Sigmoid colon (tissue), 7 donors: ENCODE data around the gene SNTG2. TPM values are rescaled to one million over a fixed set of nuclear protein-coding genes. Genes with fewer than 3 reads are reported as not detected.

Experiments used
- DNase-seq: peaks from one replicate; pipeline ENCODE4 v3.0.0-alpha.2; 2019
- H3K27ac ChIP-seq, 4 donors: fragments of 200-600 bp; sonication (generic); one replicate each; pipeline ENCODE4 v1.5.1; 2016 to 2019; ENCODE audit warnings: mild to moderate bottlenecking in 1 of 4
- H3K27me3 ChIP-seq, 3 donors: fragments of 200-600 bp; sonication (generic); one replicate each; pipeline ENCODE4 v1.5.1; 2019; ENCODE audit warnings: mild to moderate bottlenecking in 1 of 3
- H3K36me3 ChIP-seq, 4 donors: fragments of 200-600 bp; sonication (generic); one replicate each; pipeline ENCODE4 v1.5.1; 2016 to 2019
- H3K4me1 ChIP-seq, 4 donors: fragments of 200-600 bp; sonication (generic); one replicate each; pipeline ENCODE4 v1.5.1; 2017 to 2019
- H3K4me3 ChIP-seq, 4 donors: fragments of 200-600 bp; sonication (generic); one replicate each; pipeline ENCODE4 v1.5.1; 2017 to 2019; ENCODE audit warnings: mild to moderate bottlenecking in 2 of 4, moderate library complexity in 1 of 4
- H3K9me3 ChIP-seq, 4 donors: fragments of 200-600 bp in 3 of 4; sonication (generic) in 3 of 4; one replicate each; pipeline versions ENCODE4 v1.5.1 to v1.6.1; 2013 to 2019
- EP300 ChIP-seq, 4 donors: sonication (generic); formaldehyde crosslinking; IDR thresholded peaks; one replicate each; pipeline ENCODE4 v1.6.1; 2017; ENCODE audit warnings: antibody characterized with exemption in 4 of 4
- POLR2A ChIP-seq, 2 donors: fragments of 450-650 bp; IDR thresholded peaks; one replicate each; pipeline ENCODE4 v1.6.1; 2016; ENCODE audit warnings: antibody characterized with exemption in 2 of 2, mild to moderate bottlenecking in 2 of 2, moderate library complexity in 2 of 2
- POLR2AphosphoS5 ChIP-seq, 4 donors: sonication (generic); formaldehyde crosslinking; IDR thresholded peaks; one replicate each; pipeline ENCODE4 v1.6.1; 2017; ENCODE audit warnings: antibody characterized with exemption in 4 of 4
- WGBS, 2 donors: extraction: QIAGEN DNeasy Blood & Tissue Kit; methylation state at CpG; one replicate each; pipeline ENCODE4 v1.1.7; 2013; 5-methylcytosine and 5-hydroxymethylcytosine counted together
- intact Hi-C: fragments of 100-400 bp; cut with DNase I; formaldehyde crosslinking; loops from one replicate; pipeline ENCODE4 v1.15.1; 2023
- polyA plus RNA-seq, 3 donors: library from polyadenylated mRNA; stranded (reverse); fragments of 200-250 nt; gene quantifications; one replicate each; pipeline ENCODE4 v1.2.3, GENCODE V29; 2013
- total RNA-seq, 4 donors: library from RNA; depleted of rRNA; stranded (reverse); fragments of >200 nt; gene quantifications; one replicate each; pipeline ENCODE4 v1.1.0, GENCODE V29; 2016
- TF ChIP-seq, protein P1 (sequence below), 4 experiments: fragments of 450-650 bp in 3 of 4; fragments of 200-600 bp in 1 of 4; IDR thresholded peaks; one replicate each; pipeline ENCODE4 v1.5.1; 2016 to 2019; ENCODE audit warnings: antibody characterized with exemption in 4 of 4, mild to moderate bottlenecking in 3 of 4, moderate library complexity in 2 of 4
- donor health status: healthy with polysubstance abuse.
- donor health status: Bipolar disorder and iron deficiency.
- donor health status: healthy.

Gene SNTG2
- total and polyA plus RNA-seq, 7 donors = 0.60 to 5.2 (median 1.9) TPM; not detected in 1

DNA sequence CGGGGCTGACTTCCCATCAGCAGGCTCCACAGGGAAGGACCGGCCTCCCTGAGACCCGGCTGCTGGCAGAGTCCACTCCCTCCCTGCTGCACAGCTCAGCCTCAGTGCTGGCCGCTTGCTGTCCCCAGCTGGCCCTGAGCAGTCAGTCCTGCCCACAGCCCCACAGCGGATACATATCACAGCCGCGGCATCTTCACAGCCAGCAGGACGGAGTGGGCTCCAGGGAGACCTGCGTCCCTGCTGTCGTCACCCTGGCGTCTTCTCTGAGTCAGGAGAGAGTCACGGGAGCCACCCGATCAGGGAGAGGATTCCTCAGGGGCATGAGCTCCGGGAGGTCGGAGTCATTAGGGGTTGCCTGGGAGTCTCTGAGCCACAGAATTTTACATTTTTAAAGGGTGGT lies 13.1 kb upstream of the SNTG2 start:
- Histone ChIP-seq H3K9me3 (no peaks in the 10 kb centered on the region), H3K36me3 (no peaks in the 10 kb centered on the region), H3K4me1 (no peaks in the 10 kb centered on the region), H3K4me3 (no peak overlapping the region), H3K27ac (no peak overlapping the region), H3K27me3 (no peaks in the 10 kb centered on the region)
- no peak for DNase-seq
- 92% methylated on average over 15 of the region's 15 CpGs for WGBS, 2 donors
- TF ChIP-seq, protein P1, sequence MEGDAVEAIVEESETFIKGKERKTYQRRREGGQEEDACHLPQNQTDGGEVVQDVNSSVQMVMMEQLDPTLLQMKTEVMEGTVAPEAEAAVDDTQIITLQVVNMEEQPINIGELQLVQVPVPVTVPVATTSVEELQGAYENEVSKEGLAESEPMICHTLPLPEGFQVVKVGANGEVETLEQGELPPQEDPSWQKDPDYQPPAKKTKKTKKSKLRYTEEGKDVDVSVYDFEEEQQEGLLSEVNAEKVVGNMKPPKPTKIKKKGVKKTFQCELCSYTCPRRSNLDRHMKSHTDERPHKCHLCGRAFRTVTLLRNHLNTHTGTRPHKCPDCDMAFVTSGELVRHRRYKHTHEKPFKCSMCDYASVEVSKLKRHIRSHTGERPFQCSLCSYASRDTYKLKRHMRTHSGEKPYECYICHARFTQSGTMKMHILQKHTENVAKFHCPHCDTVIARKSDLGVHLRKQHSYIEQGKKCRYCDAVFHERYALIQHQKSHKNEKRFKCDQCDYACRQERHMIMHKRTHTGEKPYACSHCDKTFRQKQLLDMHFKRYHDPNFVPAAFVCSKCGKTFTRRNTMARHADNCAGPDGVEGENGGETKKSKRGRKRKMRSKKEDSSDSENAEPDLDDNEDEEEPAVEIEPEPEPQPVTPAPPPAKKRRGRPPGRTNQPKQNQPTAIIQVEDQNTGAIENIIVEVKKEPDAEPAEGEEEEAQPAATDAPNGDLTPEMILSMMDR (IDR thresholded peaks at IDR 0.05) = no peak
- no peak for TF ChIP-seq POLR2AphosphoS5 (IDR thresholded peaks at IDR 0.05)
- TF ChIP-seq EP300 (IDR thresholded peaks at IDR 0.05) = no peak
- no peak for TF ChIP-seq POLR2A (IDR thresholded peaks at IDR 0.05)
- intact Hi-C loops = no loop called here

DNA sequence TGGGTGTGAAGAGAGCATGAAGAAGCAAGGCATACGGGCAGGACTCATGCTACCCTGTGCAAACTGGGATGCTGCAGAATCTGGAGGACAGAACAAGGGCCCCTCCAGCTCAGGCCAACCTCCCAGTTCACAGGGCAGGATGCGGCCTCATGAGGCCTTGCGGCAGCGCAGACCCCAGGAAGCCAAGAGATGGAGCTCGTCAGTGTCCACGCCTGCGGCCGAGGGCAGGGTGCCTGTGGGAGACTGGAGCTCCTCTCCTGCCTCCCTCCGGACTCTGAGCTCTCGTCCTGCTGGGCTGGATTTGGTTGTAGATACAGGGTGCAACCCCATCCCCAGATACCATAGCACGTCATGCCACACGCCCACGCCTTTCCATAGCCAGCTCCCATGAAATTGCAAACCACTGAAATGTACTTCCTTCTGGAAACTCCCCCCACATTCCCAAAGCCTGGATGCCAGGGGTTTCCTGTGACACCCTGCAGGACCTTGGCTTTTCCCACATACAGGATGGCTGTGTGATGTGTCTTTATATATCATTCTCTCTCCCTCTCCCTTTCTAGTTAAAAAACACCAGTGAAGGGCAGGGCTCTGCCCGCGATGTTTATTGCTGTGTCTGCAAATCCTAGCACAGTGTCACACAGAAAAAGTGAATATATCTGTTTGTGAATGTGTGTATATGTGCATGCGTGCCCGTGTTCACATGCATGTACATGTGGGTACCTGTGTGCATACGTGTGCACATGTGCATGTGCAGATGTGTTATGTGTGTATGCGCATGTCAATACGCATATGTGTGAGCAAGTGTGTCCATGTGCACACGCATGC lies 12.3 kb upstream of the SNTG2 start:
- TF ChIP-seq POLR2AphosphoS5 (IDR thresholded peaks at IDR 0.05) (no peak), EP300 (IDR thresholded peaks at IDR 0.05) (no peak), POLR2A (IDR thresholded peaks at IDR 0.05) (no peak)
- TF ChIP-seq, protein P1 (IDR thresholded peaks at IDR 0.05) = no peak
- DNase-seq = no peak
- no peaks in the 10 kb centered on the region for H3K27me3 ChIP-seq
- H3K4me1 ChIP-seq = no peaks in the 10 kb centered on the region
- H3K36me3 ChIP-seq = no peaks in the 10 kb centered on the region
- H3K4me3 ChIP-seq = no peak overlapping the region
- no peak overlapping the region for H3K27ac ChIP-seq
- H3K9me3 ChIP-seq = no peaks in the 10 kb centered on the region
- intact Hi-C loops = no loop called here
- 87 to 92% methylated on average over 21 of the region's 21 CpGs for WGBS, 2 donors

DNA sequence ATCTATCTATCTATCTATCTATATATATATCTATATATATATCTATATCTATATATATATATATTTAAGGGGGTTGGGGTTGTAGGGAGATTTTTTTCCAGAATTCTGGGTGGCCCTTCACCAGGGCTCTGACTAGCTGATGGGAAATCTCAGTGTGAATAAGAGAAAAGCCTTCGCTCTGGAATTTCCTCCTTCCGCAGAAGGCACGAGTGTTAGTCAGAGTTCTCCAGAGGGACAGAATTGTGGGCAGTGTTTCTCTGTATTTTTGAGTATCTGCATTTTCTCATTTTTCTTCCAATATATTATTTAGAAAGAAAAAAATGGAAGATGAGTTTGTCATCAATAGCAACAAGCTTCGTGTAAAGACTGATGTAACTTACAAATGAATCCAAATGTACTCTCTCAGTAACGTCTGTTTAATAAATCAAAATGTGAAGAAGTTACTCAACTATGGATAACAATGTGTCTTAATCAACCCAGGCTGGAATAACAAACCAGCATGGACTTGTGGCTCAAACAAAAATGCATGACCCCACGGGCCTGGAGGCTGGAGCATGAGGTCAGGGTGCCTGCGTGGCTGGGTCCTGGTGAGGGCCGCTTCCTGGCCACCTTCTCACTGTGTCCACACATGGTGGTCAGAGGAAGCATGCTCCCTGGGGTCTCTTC lies 10.6 kb upstream of the SNTG2 start:
- no peak overlapping the region for H3K4me3 ChIP-seq
- H3K36me3 ChIP-seq = no peaks in the 10 kb centered on the region
- no peaks in the 10 kb centered on the region for H3K4me1 ChIP-seq
- 80 to 81% methylated on average over 8 of the region's 8 CpGs for WGBS, 2 donors
- TF ChIP-seq POLR2A (IDR thresholded peaks at IDR 0.05) = no peak
- TF ChIP-seq, protein P1 (IDR thresholded peaks at IDR 0.05) = no peak
- TF ChIP-seq EP300 (IDR thresholded peaks at IDR 0.05) = no peak
- no peak for TF ChIP-seq POLR2AphosphoS5 (IDR thresholded peaks at IDR 0.05)
- H3K27ac ChIP-seq = no peak overlapping the region
- intact Hi-C loops = no loop called here
- DNase-seq = no peak
- H3K27me3 ChIP-seq = peaks cover 0 to 9% (median 0%) of the 10 kb centered on the region in 3 donors
- peaks cover 0 to 4% (median 2%) of the 10 kb centered on the region in 4 donors for H3K9me3 ChIP-seq

DNA sequence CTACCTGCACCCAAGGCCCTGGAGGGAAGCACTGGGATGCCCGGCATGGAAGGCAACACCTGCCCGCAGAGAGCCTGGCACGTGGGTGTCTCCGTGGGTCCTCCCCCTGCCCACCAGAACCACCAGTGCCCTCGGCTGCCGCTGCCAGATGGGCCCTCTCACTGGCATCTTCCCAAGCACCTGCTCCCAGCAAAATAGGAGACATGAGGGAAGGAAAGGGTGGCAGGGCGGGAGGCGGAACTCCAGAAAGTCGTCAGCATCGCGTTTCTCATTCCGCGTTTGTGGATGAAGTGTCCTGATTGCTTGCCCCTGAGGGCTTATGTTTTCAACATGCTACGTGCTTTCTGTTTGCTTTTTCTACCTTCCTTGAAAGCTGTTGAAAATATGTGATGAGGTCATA lies 8.8 kb upstream of the SNTG2 start:
- Histone ChIP-seq H3K4me1 (no peaks in the 10 kb centered on the region), H3K27me3 (peaks cover 0 to 21% (median 4%) of the 10 kb centered on the region in 3 donors), H3K4me3 (no peak overlapping the region), H3K27ac (no peak overlapping the region), H3K9me3 (peaks cover 0 to 4% (median 2%) of the 10 kb centered on the region in 4 donors), H3K36me3 (no peaks in the 10 kb centered on the region)
- TF ChIP-seq EP300 (IDR thresholded peaks at IDR 0.05) (no peak), POLR2AphosphoS5 (IDR thresholded peaks at IDR 0.05) (no peak)
- TF ChIP-seq, protein P1 (IDR thresholded peaks at IDR 0.05) = no peak
- DNase-seq = no peak
- 74 to 79% methylated on average over 14 of the region's 14 CpGs for WGBS, 2 donors
- intact Hi-C loops = no loop called here
